ENCODE data around the gene VPREB3.

Gene VPREB3

GRCh38 chr22:23787600-23787896 is 33.3 kb upstream of the VPREB3 start:
- peak overlapping the region; percentile 86 for H3K4me3 ChIP-seq (ENCODE audit: low read depth, low read length)
- DNase-seq (ENCODE audit: low read depth) = no peak
- TF ChIP-seq, protein P1, sequence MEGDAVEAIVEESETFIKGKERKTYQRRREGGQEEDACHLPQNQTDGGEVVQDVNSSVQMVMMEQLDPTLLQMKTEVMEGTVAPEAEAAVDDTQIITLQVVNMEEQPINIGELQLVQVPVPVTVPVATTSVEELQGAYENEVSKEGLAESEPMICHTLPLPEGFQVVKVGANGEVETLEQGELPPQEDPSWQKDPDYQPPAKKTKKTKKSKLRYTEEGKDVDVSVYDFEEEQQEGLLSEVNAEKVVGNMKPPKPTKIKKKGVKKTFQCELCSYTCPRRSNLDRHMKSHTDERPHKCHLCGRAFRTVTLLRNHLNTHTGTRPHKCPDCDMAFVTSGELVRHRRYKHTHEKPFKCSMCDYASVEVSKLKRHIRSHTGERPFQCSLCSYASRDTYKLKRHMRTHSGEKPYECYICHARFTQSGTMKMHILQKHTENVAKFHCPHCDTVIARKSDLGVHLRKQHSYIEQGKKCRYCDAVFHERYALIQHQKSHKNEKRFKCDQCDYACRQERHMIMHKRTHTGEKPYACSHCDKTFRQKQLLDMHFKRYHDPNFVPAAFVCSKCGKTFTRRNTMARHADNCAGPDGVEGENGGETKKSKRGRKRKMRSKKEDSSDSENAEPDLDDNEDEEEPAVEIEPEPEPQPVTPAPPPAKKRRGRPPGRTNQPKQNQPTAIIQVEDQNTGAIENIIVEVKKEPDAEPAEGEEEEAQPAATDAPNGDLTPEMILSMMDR (IDR thresholded peaks at IDR 0.05; ENCODE audit: insufficient read depth, low read depth, low read length, missing control alignments) = no peak

DNA sequence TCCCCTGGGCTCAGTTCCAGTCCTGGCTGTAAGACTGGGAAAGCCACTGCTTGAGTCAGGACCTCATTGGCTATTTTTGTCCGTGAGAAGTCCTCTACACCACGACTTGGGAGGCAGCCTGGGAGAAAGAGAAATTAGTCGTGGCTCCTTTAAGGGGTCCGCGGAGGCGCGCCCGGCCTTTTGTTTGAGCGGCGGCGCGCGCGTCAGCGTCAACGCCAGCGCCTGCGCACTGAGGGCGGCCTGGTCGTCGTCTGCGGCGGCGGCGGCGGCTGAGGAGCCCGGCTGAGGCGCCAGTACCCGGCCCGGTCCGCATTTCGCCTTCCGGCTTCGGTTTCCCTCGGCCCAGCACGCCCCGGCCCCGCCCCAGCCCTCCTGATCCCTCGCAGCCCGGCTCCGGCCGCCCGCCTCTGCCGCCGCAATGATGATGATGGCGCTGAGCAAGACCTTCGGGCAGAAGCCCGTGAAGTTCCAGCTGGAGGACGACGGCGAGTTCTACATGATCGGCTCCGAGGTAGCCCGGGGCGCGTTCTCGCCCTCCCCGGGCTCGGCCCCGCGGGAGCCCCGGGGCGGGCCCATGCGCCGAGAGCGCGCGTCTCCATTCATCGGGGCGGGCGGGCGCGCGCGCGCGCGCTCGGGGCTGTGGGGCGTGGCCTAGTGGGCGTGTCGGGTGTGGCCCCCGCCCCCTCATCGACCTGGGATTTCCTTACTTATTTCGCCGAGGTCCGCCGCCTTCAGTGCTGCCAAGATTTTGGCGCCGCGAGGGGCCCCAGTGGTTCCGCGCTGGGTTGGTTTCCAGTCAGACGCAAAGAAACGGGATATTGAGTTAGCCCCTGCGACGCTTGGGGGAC is 32.8 kb upstream of the VPREB3 start, which contains the start of gene SMARCB1:
Gene SMARCB1, plus strand, starts transcription at position 215 of the 848 bp plus-strand sequence. Its CDS starts 204 bp downstream, at position 419.
- DNase-seq (ENCODE audit: low read depth) = peak; percentile 94
- peak within 1 kb of the TSS; percentile 86 for H3K4me3 ChIP-seq (ENCODE audit: low read depth, low read length)
- TF ChIP-seq, protein P1 (IDR thresholded peaks at IDR 0.05; ENCODE audit: insufficient read depth, low read depth, low read length, missing control alignments) = no peak

GRCh38 chr22:23786261-23786710 is 32.1 kb upstream of the VPREB3 start:
- TF ChIP-seq, protein P1 (IDR thresholded peaks at IDR 0.05; ENCODE audit: insufficient read depth, low read depth, low read length, missing control alignments) = no peak
- no peak for DNase-seq (ENCODE audit: low read depth)
- peak overlapping the region; percentile 86 for H3K4me3 ChIP-seq (ENCODE audit: low read depth, low read length)

DNA sequence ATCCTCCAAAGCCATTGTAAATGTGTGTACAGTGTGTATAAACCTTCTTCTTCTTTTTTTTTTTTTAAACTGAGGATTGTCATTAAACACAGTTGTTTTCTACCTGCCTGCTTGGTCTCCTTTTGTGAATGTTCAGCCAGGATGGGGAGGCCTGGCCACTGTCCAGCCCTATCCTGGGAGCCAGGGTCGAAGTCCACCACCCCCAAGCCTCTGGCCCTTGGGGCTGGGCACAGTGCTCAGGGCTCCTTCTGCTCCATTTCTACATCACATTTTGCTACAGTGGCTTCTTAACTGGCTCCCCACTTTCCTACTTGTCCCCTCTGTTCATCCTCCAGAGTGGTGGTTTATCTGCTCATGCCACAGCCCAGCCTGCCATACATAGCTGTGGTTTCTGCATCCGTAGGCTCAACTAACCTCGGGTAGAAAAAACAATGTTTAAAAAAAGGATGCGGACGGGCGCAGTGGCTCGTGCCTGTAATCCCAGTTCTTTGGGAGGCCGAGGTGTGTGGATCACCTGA is 30.0 kb upstream of the VPREB3 start:
- TF ChIP-seq, protein P1 (IDR thresholded peaks at IDR 0.05; ENCODE audit: insufficient read depth, low read depth, low read length, missing control alignments) = no peak
- no peak overlapping the region for H3K4me3 ChIP-seq (ENCODE audit: low read depth, low read length)
- no peak for DNase-seq (ENCODE audit: low read depth)

DNA sequence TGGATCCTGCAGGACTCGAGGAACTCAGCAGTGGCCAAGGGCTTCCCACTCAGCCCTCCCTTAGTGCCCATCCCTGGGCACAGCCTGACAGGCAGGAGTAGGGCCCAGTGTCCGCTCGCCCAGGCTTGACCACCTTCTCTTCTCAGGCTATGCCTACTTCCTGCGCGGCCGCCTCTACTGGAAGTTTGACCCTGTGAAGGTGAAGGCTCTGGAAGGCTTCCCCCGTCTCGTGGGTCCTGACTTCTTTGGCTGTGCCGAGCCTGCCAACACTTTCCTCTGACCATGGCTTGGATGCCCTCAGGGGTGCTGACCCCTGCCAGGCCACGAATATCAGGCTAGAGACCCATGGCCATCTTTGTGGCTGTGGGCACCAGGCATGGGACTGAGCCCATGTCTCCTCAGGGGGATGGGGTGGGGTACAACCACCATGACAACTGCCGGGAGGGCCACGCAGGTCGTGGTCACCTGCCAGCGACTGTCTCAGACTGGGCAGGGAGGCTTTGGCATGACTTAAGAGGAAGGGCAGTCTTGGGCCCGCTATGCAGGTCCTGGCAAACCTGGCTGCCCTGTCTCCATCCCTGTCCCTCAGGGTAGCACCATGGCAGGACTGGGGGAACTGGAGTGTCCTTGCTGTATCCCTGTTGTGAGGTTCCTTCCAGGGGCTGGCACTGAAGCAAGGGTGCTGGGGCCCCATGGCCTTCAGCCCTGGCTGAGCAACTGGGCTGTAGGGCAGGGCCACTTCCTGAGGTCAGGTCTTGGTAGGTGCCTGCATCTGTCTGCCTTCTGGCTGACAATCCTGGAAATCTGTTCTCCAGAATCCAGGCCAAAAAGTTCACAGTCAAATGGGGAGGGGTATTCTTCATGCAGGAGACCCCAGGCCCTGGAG is 29.3 kb upstream of the VPREB3 start:
- no peak overlapping the region for H3K4me3 ChIP-seq (ENCODE audit: low read depth, low read length)
- TF ChIP-seq, protein P1 (IDR thresholded peaks at IDR 0.05; ENCODE audit: insufficient read depth, low read depth, low read length, missing control alignments) = no peak
- DNase-seq (ENCODE audit: low read depth) = no peak

DNA sequence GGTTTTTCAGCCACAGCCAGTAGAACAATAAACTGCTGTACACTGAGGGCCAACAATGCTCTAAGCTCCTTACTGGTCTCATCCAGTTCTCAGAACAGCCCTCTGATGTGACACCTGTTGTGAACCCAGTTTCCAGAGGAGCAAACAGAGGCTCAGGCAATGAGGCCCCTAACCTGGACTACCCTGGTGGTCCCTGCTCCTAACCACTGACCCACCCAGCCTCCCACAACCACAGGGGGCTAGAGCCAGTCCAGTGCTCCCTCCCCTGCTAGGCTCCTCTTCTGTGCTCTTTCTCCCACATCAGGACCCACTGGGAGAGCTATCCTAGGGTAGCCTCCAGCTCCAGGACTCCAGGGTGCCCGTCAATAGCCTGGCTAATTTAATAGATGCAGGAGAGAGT is 28.5 kb upstream of the VPREB3 start:
- TF ChIP-seq, protein P1 (IDR thresholded peaks at IDR 0.05; ENCODE audit: insufficient read depth, low read depth, low read length, missing control alignments) = no peak
- no peak for DNase-seq (ENCODE audit: low read depth)
- H3K4me3 ChIP-seq (ENCODE audit: low read depth, low read length) = no peak overlapping the region
